K562 (cell line): ENCODE results near the gene HPF1. TPM values are rescaled to one million over a fixed set of nuclear protein-coding genes. Genes with fewer than 3 reads are reported as not detected.

Experiments used
- CXXC5 ChIP-seq: fragments of 250-450 bp; sonication (Bioruptor Pico); IDR thresholded peaks from 2 replicates; pipeline ENCODE4 v1.8.0; 2022; ENCODE audit warnings: inconsistent platforms, mild to moderate bottlenecking, moderate library complexity
- NR3C1 ChIP-seq: sonication (generic); formaldehyde crosslinking; IDR thresholded peaks from 2 replicates; pipeline ENCODE4 v1.8.1; 2022; ENCODE audit warnings: missing genetic modification reagents
- ZKSCAN3 ChIP-seq: fragments of 250-450 bp; sonication (Bioruptor Pico); IDR thresholded peaks from 2 replicates; pipeline ENCODE4 v1.4.0; 2020
- ZNF282 ChIP-seq: sonication (generic); formaldehyde crosslinking; IDR thresholded peaks from 2 replicates; pipeline ENCODE4 v1.8.1; 2023; ENCODE audit warnings: missing genetic modification reagents
- polyA plus RNA-seq, 8 experiments: library from polyadenylated mRNA; depleted of rRNA in 4 of 8; stranded (reverse) in 5 of 8; unstranded in 3 of 8; fragments of >200 nt; fragmentation: Nextera tagmentation in 2 of 8; fragmentation: Illumina TruSeq in 1 of 8; extraction: Ambion mirVana in 2 of 8; extraction: Trizol in 1 of 8; gene quantifications; 2 replicates each; pipeline versions ENCODE4 v1.2.1 to v1.2.3, GENCODE V29; 2011 to 2014; ENCODE audit warnings: inconsistent platforms in 1 of 8, missing spikeins in 1 of 8
- total RNA-seq, 7 experiments: library from RNA; depleted of rRNA in 6 of 7; stranded (reverse); fragments of >200 nt in 6 of 7; fragmentation: Illumina TruSeq in 2 of 7; extraction: Trizol in 2 of 7; gene quantifications; 2 replicates each; pipeline versions ENCODE4 v1.2.1 to v1.2.3, GENCODE V29; 2011 to 2021; ENCODE audit warnings: low replicate concordance in 1 of 7
- TF ChIP-seq, protein P1 (sequence below): fragments of 450-650 bp; IDR thresholded peaks from 2 replicates; pipeline ENCODE4 v1.6.1; 2016; ENCODE audit warnings: mild to moderate bottlenecking, moderate library complexity
- TF ChIP-seq, protein P2 (sequence below), 2 experiments: IDR thresholded peaks; 2 replicates each; pipeline ENCODE4 v1.6.1; 2011; ENCODE audit warnings: borderline replicate concordance in 1 of 2, control low read depth in 1 of 2, low read depth in 1 of 2, low read length in 1 of 2, mild to moderate bottlenecking in 1 of 2, mixed read lengths in 1 of 2, moderate library complexity in 1 of 2; ENCODE audit not compliant: insufficient read depth in 1 of 2, insufficient read length in 1 of 2, poor library complexity in 1 of 2, severe bottlenecking in 1 of 2; ENCODE audit errors: extremely low read depth in 1 of 2
- TF ChIP-seq, protein P3 (sequence below), 2 experiments: fragments of 200-800 bp in 1 of 2; sonication (Bioruptor generic) in 1 of 2; sonication (generic) in 1 of 2; formaldehyde crosslinking in 1 of 2; IDR thresholded peaks in 1 of 2; conservative IDR thresholded peaks in 1 of 2; 2 replicates each; pipeline versions ENCODE4 v1.5.0 to v1.6.1; 2016 to 2020; ENCODE audit warnings: missing compliant biosample characterization in 1 of 2, missing genetic modification characterization in 1 of 2, missing genetic modification reagents in 1 of 2

HPF1 gene
- total and polyA plus RNA-seq, 9 of the 15 experiments (the other 6 are each of a cell fraction or from before 2014, with no cell fraction given), result 21.2 to 89.4 (median 35.2) TPM

DNA sequence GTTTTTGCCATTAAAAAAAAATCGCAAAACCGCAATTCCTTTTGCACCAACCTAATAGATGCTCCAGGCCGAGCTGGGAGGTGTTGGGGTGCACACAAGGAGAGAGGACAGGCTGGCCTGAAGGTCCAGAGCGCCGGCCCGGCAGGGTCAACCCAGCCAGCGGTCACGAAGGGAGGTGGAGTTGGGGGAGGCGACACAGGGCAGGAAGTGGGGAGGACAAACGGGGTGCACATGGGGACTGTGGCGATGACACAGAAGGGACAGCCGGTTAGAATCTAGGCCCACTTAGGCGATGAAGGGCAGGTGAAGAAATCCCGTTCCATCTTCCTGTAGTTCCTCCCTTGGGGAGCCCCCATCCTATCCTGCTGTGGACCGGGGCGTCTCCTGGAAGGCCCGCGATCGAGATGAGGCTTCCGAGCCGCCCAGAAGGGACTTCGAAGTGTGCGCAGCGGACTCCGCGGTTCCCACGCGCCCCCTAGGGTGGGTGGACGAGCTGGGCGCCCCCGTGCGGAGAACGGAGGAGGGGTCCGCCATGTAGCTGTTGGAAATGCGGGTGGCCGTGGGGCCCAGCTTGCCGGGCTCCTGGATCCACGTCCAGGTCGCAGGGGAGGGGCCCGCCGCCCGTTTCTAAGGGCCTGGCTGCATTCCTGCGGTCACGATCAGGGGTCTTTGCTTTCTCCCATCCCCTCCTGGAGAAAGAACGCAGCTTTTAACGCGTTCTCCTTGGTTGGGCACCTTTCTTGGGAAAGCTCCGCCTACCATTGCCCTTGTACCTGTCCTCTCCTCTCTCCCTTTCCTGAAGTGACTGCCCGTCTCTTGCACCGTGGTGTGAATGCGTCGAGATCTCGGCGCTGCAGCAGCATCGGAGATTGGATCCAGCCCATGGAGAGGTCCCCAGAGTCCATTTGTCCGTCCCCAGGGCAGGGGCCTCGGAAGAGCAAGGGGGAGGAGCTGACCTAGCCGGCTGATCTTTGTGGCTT, 17.0 kb upstream of the HPF1 start (continued):
- TF ChIP-seq, protein P1, sequence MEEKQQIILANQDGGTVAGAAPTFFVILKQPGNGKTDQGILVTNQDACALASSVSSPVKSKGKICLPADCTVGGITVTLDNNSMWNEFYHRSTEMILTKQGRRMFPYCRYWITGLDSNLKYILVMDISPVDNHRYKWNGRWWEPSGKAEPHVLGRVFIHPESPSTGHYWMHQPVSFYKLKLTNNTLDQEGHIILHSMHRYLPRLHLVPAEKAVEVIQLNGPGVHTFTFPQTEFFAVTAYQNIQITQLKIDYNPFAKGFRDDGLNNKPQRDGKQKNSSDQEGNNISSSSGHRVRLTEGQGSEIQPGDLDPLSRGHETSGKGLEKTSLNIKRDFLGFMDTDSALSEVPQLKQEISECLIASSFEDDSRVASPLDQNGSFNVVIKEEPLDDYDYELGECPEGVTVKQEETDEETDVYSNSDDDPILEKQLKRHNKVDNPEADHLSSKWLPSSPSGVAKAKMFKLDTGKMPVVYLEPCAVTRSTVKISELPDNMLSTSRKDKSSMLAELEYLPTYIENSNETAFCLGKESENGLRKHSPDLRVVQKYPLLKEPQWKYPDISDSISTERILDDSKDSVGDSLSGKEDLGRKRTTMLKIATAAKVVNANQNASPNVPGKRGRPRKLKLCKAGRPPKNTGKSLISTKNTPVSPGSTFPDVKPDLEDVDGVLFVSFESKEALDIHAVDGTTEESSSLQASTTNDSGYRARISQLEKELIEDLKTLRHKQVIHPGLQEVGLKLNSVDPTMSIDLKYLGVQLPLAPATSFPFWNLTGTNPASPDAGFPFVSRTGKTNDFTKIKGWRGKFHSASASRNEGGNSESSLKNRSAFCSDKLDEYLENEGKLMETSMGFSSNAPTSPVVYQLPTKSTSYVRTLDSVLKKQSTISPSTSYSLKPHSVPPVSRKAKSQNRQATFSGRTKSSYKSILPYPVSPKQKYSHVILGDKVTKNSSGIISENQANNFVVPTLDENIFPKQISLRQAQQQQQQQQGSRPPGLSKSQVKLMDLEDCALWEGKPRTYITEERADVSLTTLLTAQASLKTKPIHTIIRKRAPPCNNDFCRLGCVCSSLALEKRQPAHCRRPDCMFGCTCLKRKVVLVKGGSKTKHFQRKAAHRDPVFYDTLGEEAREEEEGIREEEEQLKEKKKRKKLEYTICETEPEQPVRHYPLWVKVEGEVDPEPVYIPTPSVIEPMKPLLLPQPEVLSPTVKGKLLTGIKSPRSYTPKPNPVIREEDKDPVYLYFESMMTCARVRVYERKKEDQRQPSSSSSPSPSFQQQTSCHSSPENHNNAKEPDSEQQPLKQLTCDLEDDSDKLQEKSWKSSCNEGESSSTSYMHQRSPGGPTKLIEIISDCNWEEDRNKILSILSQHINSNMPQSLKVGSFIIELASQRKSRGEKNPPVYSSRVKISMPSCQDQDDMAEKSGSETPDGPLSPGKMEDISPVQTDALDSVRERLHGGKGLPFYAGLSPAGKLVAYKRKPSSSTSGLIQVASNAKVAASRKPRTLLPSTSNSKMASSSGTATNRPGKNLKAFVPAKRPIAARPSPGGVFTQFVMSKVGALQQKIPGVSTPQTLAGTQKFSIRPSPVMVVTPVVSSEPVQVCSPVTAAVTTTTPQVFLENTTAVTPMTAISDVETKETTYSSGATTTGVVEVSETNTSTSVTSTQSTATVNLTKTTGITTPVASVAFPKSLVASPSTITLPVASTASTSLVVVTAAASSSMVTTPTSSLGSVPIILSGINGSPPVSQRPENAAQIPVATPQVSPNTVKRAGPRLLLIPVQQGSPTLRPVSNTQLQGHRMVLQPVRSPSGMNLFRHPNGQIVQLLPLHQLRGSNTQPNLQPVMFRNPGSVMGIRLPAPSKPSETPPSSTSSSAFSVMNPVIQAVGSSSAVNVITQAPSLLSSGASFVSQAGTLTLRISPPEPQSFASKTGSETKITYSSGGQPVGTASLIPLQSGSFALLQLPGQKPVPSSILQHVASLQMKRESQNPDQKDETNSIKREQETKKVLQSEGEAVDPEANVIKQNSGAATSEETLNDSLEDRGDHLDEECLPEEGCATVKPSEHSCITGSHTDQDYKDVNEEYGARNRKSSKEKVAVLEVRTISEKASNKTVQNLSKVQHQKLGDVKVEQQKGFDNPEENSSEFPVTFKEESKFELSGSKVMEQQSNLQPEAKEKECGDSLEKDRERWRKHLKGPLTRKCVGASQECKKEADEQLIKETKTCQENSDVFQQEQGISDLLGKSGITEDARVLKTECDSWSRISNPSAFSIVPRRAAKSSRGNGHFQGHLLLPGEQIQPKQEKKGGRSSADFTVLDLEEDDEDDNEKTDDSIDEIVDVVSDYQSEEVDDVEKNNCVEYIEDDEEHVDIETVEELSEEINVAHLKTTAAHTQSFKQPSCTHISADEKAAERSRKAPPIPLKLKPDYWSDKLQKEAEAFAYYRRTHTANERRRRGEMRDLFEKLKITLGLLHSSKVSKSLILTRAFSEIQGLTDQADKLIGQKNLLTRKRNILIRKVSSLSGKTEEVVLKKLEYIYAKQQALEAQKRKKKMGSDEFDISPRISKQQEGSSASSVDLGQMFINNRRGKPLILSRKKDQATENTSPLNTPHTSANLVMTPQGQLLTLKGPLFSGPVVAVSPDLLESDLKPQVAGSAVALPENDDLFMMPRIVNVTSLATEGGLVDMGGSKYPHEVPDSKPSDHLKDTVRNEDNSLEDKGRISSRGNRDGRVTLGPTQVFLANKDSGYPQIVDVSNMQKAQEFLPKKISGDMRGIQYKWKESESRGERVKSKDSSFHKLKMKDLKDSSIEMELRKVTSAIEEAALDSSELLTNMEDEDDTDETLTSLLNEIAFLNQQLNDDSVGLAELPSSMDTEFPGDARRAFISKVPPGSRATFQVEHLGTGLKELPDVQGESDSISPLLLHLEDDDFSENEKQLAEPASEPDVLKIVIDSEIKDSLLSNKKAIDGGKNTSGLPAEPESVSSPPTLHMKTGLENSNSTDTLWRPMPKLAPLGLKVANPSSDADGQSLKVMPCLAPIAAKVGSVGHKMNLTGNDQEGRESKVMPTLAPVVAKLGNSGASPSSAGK, result peak; percentile 89
- TF ChIP-seq ZKSCAN3 (CRISPR knock-in tag) (no peak), NR3C1 (CRISPR knock-in tag) (no peak), CXXC5 (CRISPR knock-in tag) (peak; percentile 46), ZNF282 (CRISPR knock-in tag) (no peak)
- TF ChIP-seq, protein P2, sequence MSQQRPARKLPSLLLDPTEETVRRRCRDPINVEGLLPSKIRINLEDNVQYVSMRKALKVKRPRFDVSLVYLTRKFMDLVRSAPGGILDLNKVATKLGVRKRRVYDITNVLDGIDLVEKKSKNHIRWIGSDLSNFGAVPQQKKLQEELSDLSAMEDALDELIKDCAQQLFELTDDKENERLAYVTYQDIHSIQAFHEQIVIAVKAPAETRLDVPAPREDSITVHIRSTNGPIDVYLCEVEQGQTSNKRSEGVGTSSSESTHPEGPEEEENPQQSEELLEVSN (IDR thresholded peaks at IDR 0.05; ENCODE audit: borderline replicate concordance in 1 of 2, extremely low read depth in 1 of 2, insufficient read depth in 1 of 2, insufficient read length in 1 of 2, low read depth in 1 of 2, low read length in 1 of 2, poor library complexity in 1 of 2, severe bottlenecking in 1 of 2), result peak; percentile 69 to 86
- TF ChIP-seq, protein P3, sequence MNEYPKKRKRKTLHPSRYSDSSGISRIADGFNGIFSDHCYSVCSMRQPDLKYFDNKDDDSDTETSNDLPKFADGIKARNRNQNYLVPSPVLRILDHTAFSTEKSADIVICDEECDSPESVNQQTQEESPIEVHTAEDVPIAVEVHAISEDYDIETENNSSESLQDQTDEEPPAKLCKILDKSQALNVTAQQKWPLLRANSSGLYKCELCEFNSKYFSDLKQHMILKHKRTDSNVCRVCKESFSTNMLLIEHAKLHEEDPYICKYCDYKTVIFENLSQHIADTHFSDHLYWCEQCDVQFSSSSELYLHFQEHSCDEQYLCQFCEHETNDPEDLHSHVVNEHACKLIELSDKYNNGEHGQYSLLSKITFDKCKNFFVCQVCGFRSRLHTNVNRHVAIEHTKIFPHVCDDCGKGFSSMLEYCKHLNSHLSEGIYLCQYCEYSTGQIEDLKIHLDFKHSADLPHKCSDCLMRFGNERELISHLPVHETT (CRISPR knock-in tag; conservative IDR thresholded peaks at IDR 0.05 in 1 of 2, IDR thresholded peaks at IDR 0.05 in 1 of 2), result no peak
- TF ChIP-seq, all 486 proteins: peak for 19
